Panc1 (cell line): ENCODE measurements around the gene TSC2. TPM values are rescaled to one million over a fixed set of nuclear protein-coding genes. Genes with fewer than 3 reads are reported as not detected.

Experiments used
- ATAC-seq: fragments of 200-7000 bp; cut with Tn5 transposase; 2 replicates; pipeline ENCODE4 v1.9.1; 2020; ENCODE audit warnings: mild to moderate bottlenecking, moderate library complexity
- BruUV-seq: library from RNA; stranded (reverse); fragments of 400-500 nt; replicated peaks from 2 replicates; lab custom pipeline; 2021; lab: Mats Ljungman, UMichigan
- CTCF ChIA-PET: fragments of 300-600 bp; sonication (Branson Sonifier 250); formaldehyde crosslinking; loops from one replicate; lab custom pipeline; 2022; ENCODE audit warnings: antibody characterized with exemption; lab: Charles Lee
- POLR2A ChIA-PET: fragments of 300-600 bp; sonication (Branson Sonifier 250); formaldehyde crosslinking; loops from one replicate; lab custom pipeline; 2022; ENCODE audit warnings: antibody characterized with exemption; lab: Charles Lee
- DNase-seq: peaks from one replicate; pipeline ENCODE4 v3.0.0-alpha.2; 2010; ENCODE audit warnings: low read depth, low spot score
- H3K27ac ChIP-seq: 2 replicates; pipeline ENCODE4 v1.5.1; 2011; ENCODE audit warnings: mild to moderate bottlenecking, low read length, inconsistent platforms
- H3K27me3 ChIP-seq: fragments of 200-500 bp; sonication (Bioruptor generic); 2 replicates; pipeline ENCODE4 v1.6.0; 2014; ENCODE audit warnings: low read length, inconsistent platforms; ENCODE audit not compliant: control insufficient read depth, insufficient read depth
- H3K36me3 ChIP-seq: fragments of 200-500 bp; sonication (Bioruptor generic); 2 replicates; pipeline ENCODE4 v1.5.1; 2014; ENCODE audit warnings: inconsistent platforms, mild to moderate bottlenecking, low read length, moderate library complexity; ENCODE audit not compliant: control insufficient read depth, insufficient read depth
- H3K4me1 ChIP-seq: 2 replicates; pipeline ENCODE4 v1.5.1; 2011; ENCODE audit warnings: inconsistent platforms, mild to moderate bottlenecking, low read length, moderate library complexity; ENCODE audit not compliant: control insufficient read depth, insufficient read depth
- H3K4me3 ChIP-seq, 2 experiments: 2 replicates each; pipeline ENCODE4 v1.5.1; 2011 to 2012; ENCODE audit warnings: low read depth in 2 of 2, low read length in 2 of 2, mild to moderate bottlenecking in 2 of 2, inconsistent platforms in 1 of 2, moderate library complexity in 1 of 2
- H3K9me3 ChIP-seq: fragments of 200-500 bp; sonication (Bioruptor generic); 2 replicates; pipeline ENCODE4 v1.5.1; 2014; ENCODE audit warnings: low read depth, mild to moderate bottlenecking, inconsistent platforms, low read length, moderate library complexity; ENCODE audit not compliant: control insufficient read depth, insufficient read depth
- POLR2AphosphoS5 ChIP-seq: IDR thresholded peaks from 2 replicates; pipeline ENCODE4 v1.6.1; 2012; ENCODE audit warnings: mild to moderate bottlenecking, low read depth, low read length, moderate library complexity
- SIN3A ChIP-seq: IDR thresholded peaks from 2 replicates; pipeline ENCODE4 v1.6.1; 2012; ENCODE audit warnings: low read depth, mild to moderate bottlenecking, low read length, moderate library complexity, borderline replicate concordance; ENCODE audit not compliant: insufficient read depth
- TCF7L2 ChIP-seq: IDR thresholded peaks from 2 replicates; pipeline ENCODE4 v1.6.1; 2011; ENCODE audit warnings: mild to moderate bottlenecking, low read depth, low read length, inconsistent platforms
- in situ Hi-C: cut with HindIII; loops from 2 replicates; pipeline ENCODE4 v1.10.0; 2016; ENCODE audit warnings: low sequenced_read_pairs, low pct_unique_long_range_greater_than_20kb
- intact Hi-C: fragments of 100-400 bp; cut with micrococcal nuclease; formaldehyde crosslinking; loops from one replicate; pipeline ENCODE4 v1.10.0; 2022; ENCODE audit not compliant: unreplicated experiment
- total RNA-seq: library from RNA; stranded (reverse); gene quantifications from one replicate; pipeline ENCODE4 v1.2.1, GENCODE V29; 2021; ENCODE audit not compliant: unreplicated experiment
- TF ChIP-seq, protein P1 (sequence below), 2 experiments: IDR thresholded peaks; 2 replicates each; pipeline ENCODE4 v1.6.1; 2011 to 2012; ENCODE audit warnings: low read depth in 2 of 2, control low read depth in 1 of 2, low read length in 1 of 2, mild to moderate bottlenecking in 1 of 2, moderate library complexity in 1 of 2; ENCODE audit not compliant: insufficient read depth in 1 of 2
- TF ChIP-seq, protein P2 (sequence below): fragments of 450-650 bp; IDR thresholded peaks from 2 replicates; pipeline ENCODE4 v1.5.1; 2017; ENCODE audit warnings: mild to moderate bottlenecking

TSC2 gene
- total RNA-seq, 1 experiment from 2014 or later: 115 TPM

DNA sequence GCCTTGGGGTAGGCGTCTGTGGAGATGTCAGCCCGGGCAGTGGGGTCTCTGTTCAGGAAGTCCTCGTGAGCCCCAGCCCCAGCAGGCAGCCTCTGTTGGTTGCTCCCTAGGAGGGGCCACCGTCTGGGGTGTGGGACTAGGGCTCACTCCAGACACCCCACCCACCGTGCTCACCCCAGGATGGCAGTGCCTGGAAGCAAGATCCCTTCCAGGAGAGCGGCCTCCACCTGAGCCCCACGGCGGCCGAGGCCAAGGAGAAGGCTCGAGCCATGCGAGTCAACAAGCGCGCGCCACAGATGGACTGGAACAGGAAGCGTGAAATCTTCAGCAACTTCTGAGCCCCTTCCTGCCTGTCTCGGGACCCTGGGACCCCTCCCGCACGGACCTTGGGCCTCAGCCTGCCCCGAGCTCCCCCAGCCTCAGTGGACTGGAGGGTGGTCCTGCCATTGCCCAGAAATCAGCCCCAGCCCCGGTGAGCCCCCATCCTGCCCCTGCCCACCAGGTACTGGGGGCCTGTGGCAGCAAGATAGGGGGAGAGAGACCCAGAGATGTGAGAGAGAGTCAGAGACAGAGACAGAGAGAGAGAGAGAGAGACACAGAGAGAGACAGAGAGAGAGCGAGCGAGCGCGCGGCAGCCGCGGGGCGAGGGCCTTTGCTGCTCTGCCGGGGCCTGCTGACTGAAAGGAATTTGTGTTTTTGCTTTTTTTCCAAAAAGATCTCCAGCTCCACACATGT lies 10.0 kb upstream of the TSC2 start:
- intact Hi-C loops: no loop called here
- ChIA-PET CTCF (interaction anchor here (0.6 kb wide), 1 partner anchor 18 kb away, joined by 3 read pairs; the partner anchor contains the start of gene NPW), POLR2A (no interaction called here)
- TF ChIP-seq SIN3A (no peak), TCF7L2 (no peak), POLR2AphosphoS5 (no peak)
- TF ChIP-seq, protein P1, sequence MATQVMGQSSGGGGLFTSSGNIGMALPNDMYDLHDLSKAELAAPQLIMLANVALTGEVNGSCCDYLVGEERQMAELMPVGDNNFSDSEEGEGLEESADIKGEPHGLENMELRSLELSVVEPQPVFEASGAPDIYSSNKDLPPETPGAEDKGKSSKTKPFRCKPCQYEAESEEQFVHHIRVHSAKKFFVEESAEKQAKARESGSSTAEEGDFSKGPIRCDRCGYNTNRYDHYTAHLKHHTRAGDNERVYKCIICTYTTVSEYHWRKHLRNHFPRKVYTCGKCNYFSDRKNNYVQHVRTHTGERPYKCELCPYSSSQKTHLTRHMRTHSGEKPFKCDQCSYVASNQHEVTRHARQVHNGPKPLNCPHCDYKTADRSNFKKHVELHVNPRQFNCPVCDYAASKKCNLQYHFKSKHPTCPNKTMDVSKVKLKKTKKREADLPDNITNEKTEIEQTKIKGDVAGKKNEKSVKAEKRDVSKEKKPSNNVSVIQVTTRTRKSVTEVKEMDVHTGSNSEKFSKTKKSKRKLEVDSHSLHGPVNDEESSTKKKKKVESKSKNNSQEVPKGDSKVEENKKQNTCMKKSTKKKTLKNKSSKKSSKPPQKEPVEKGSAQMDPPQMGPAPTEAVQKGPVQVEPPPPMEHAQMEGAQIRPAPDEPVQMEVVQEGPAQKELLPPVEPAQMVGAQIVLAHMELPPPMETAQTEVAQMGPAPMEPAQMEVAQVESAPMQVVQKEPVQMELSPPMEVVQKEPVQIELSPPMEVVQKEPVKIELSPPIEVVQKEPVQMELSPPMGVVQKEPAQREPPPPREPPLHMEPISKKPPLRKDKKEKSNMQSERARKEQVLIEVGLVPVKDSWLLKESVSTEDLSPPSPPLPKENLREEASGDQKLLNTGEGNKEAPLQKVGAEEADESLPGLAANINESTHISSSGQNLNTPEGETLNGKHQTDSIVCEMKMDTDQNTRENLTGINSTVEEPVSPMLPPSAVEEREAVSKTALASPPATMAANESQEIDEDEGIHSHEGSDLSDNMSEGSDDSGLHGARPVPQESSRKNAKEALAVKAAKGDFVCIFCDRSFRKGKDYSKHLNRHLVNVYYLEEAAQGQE (IDR thresholded peaks at IDR 0.05; ENCODE audit: insufficient read depth in 1 of 2, low read depth in 2 of 2, low read length in 1 of 2): no peak
- TF ChIP-seq, protein P2, sequence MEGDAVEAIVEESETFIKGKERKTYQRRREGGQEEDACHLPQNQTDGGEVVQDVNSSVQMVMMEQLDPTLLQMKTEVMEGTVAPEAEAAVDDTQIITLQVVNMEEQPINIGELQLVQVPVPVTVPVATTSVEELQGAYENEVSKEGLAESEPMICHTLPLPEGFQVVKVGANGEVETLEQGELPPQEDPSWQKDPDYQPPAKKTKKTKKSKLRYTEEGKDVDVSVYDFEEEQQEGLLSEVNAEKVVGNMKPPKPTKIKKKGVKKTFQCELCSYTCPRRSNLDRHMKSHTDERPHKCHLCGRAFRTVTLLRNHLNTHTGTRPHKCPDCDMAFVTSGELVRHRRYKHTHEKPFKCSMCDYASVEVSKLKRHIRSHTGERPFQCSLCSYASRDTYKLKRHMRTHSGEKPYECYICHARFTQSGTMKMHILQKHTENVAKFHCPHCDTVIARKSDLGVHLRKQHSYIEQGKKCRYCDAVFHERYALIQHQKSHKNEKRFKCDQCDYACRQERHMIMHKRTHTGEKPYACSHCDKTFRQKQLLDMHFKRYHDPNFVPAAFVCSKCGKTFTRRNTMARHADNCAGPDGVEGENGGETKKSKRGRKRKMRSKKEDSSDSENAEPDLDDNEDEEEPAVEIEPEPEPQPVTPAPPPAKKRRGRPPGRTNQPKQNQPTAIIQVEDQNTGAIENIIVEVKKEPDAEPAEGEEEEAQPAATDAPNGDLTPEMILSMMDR: no peak
- Histone ChIP-seq H3K4me1 (peaks cover 72% of the 10 kb centered on the region), H3K27me3 (no peaks in the 10 kb centered on the region), H3K9me3 (no peaks in the 10 kb centered on the region), H3K27ac (peak overlapping the region; percentile 57), H3K36me3 (no peaks in the 10 kb centered on the region), H3K4me3 (no peak overlapping the region)
- in situ Hi-C loops: no loop called here
- no peak for DNase-seq
- TSS peak; percentile 99 for BruUV-seq
- no peak for ATAC-seq

DNA sequence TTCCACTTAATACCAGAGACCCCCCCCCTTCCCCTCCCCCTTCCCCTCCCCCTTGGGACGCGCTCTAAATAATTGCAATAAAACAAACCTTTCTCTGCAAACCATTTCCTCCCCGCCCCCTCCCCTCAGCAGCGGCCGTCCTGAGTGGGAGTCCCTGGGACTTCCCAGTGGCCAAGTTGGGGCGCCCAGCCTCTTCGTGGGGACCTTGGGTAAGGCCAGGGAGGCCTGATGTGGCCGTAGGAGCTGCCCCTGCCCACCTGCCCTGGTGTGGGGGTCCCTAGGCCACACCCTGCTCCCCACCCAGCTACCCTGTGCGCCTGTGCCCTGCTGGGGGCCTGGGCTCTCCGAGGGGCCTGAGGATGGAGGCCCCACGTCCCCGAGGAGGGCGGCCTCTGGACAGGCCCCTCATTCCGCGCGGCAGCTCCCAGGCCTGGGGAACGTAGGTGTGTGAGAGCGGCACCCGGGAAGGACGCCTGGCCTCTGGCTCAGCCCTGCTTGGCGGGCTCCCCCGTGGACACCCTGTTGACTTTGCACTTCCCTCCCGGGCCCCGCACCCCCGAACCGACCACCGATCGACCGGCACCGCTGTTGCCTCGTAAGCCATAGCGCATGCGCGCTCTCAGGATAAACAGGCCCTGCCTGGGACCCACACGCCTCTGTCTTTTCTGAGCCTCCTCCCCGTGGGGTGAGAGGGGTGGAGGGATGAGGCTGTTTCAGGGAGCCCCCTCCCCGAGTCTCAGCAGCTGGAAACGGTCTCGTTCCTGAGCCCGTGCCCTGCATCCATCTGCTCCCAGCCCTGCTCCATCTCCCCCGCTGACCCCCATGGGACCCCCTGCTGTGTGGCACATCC lies 9.2 kb upstream of the TSC2 start:
- H3K9me3 ChIP-seq: no peaks in the 10 kb centered on the region
- intact Hi-C loops (no loop called here), in situ Hi-C loops (no loop called here)
- ChIA-PET CTCF (interaction anchor here (0.6 kb wide), 1 partner anchor 19 kb away, joined by 3 read pairs; the partner anchor contains the start of gene NPW), POLR2A (no interaction called here)
- no peak for ATAC-seq
- no peak overlapping the region for H3K4me3 ChIP-seq
- no peaks in the 10 kb centered on the region for H3K27me3 ChIP-seq
- no peak for DNase-seq
- H3K4me1 ChIP-seq: peaks cover 72% of the 10 kb centered on the region
- BruUV-seq: no TSS peak
- H3K27ac ChIP-seq: peak overlapping the region; percentile 82
- H3K36me3 ChIP-seq: no peaks in the 10 kb centered on the region
- TF ChIP-seq POLR2AphosphoS5 (no peak; the same call in 1 of the 2 replicates), SIN3A (no peak), TCF7L2 (no peak)
- TF ChIP-seq, protein P1 (IDR thresholded peaks at IDR 0.05; ENCODE audit: insufficient read depth in 1 of 2, low read depth in 2 of 2, low read length in 1 of 2): no peak
- TF ChIP-seq, protein P2: no peak
